K562 (cell line): ENCODE data around the gene CPSF4. TPM values are rescaled to one million over a fixed set of nuclear protein-coding genes. Genes with fewer than 3 reads are reported as not detected.

Experiments used
- ATAC-seq: fragments of 200-7000 bp; cut with Tn5 transposase; 3 replicates; pipeline ENCODE4 v1.9.1; 2020; ENCODE audit warnings: moderate library complexity
- BruUV-seq: library from RNA; stranded (reverse); fragments of 400-500 nt; replicated peaks from 2 replicates; lab custom pipeline; 2021; lab: Mats Ljungman, UMichigan
- CTCF ChIA-PET: fragments of 300-600 bp; formaldehyde crosslinking; extraction: SDS; loops from one replicate; lab custom pipeline; 2021; ENCODE audit warnings: low intra/inter-chr PET ratio; lab: Yijun Ruan, JAX
- POLR2A ChIA-PET: fragments of 300-600, 350-650 bp; sonication (Branson Sonifier 250); formaldehyde crosslinking; extraction: SDS; loops from one replicate; lab custom pipeline; 2021; ENCODE audit warnings: antibody characterized with exemption, inconsistent platforms; lab: Yijun Ruan, JAX
- DNase-seq, 4 experiments: peaks; one replicate each; pipeline versions ENCODE4 v3.0.0 to v3.0.0-alpha.2; 2011 to 2018; ENCODE audit warnings: low spot score in 3 of 4, mixed read lengths in 3 of 4; ENCODE audit errors: extremely low read depth in 1 of 4
- FAIRE-seq: peaks from 2 replicates; lab custom pipeline; 2011; peaks lifted over from hg19 to GRCh38; lab: Jason Lieb, UNC
- H2AFZ ChIP-seq: 2 replicates; pipeline ENCODE4 v1.6.0; 2011; ENCODE audit warnings: low read depth, low read length, control low read depth, inconsistent platforms
- H3K27ac ChIP-seq: fragments of 200-600 bp; 3 replicates; pipeline ENCODE4 v1.8.0; 2011; ENCODE audit warnings: low read depth, mild to moderate bottlenecking, control low read depth, inconsistent platforms, low read length, moderate library complexity, mixed read lengths; ENCODE audit errors: extremely low read depth
- H3K27me3 ChIP-seq, 2 experiments: fragments of 300-600 bp in 1 of 2; 2 replicates in 1 of 2; 3 replicates in 1 of 2; pipeline versions ENCODE4 v1.6.0 to v1.8.0; 2011; ENCODE audit warnings: inconsistent platforms in 2 of 2, low read length in 2 of 2, mild to moderate bottlenecking in 1 of 2, mixed read lengths in 1 of 2, moderate library complexity in 1 of 2; ENCODE audit not compliant: control insufficient read depth in 2 of 2, insufficient read depth in 2 of 2
- H3K36me3 ChIP-seq: fragments of 300-600 bp; 3 replicates; pipeline ENCODE4 v1.8.0; 2011; ENCODE audit warnings: mild to moderate bottlenecking, low read length, inconsistent platforms; ENCODE audit not compliant: control insufficient read depth, insufficient read depth
- H3K4me1 ChIP-seq, 2 experiments: fragments of 200-600 bp in 1 of 2; replicated peaks in 1 of 2; 2 replicates in 1 of 2; 3 replicates in 1 of 2; pipeline versions ENCODE4 v1.5.1 to v1.8.0; 2011; ENCODE audit warnings: inconsistent platforms in 2 of 2, low read length in 2 of 2, mild to moderate bottlenecking in 1 of 2, mixed read lengths in 1 of 2, moderate library complexity in 1 of 2; ENCODE audit not compliant: control insufficient read depth in 2 of 2, insufficient read depth in 2 of 2
- H3K4me2 ChIP-seq: 2 replicates; pipeline ENCODE4 v1.6.1; 2011; ENCODE audit warnings: low read length, control low read depth, inconsistent platforms, mixed read lengths; ENCODE audit not compliant: insufficient read depth
- H3K4me3 ChIP-seq: fragments of 200-600 bp; sonication (generic), shearing (Covaris generic); 2 replicates; pipeline ENCODE4 v1.5.1; 2016; ENCODE audit warnings: control low read depth, inconsistent platforms
- H3K79me2 ChIP-seq: fragments of 200-600 bp; 3 replicates; pipeline ENCODE4 v1.8.0; 2011; ENCODE audit warnings: low read length, inconsistent platforms; ENCODE audit not compliant: control insufficient read depth, insufficient read depth
- H3K9ac ChIP-seq, 2 experiments: 2 replicates each; pipeline versions ENCODE4 v1.6.0 to v1.6.1; 2011; ENCODE audit warnings: low read depth in 2 of 2, low read length in 2 of 2, control low read depth in 1 of 2, inconsistent platforms in 1 of 2, mild to moderate bottlenecking in 1 of 2, mixed read lengths in 1 of 2; ENCODE audit not compliant: insufficient read depth in 1 of 2
- H3K9me1 ChIP-seq: one replicate; pipeline ENCODE4 v1.6.0; 2011; ENCODE audit warnings: inconsistent platforms, mild to moderate bottlenecking, low read length, moderate library complexity; ENCODE audit not compliant: control insufficient read depth, insufficient read depth
- H3K9me3 ChIP-seq: replicated peaks from 2 replicates; pipeline ENCODE4 v1.5.1; 2011; ENCODE audit warnings: low read depth, low read length, inconsistent platforms; ENCODE audit not compliant: control insufficient read depth, insufficient read depth
- H4K20me1 ChIP-seq: replicated peaks from 2 replicates; pipeline ENCODE4 v1.6.1; 2011; ENCODE audit warnings: low read length, inconsistent platforms, mixed read lengths; ENCODE audit not compliant: control insufficient read depth, insufficient read depth
- BCOR ChIP-seq: fragments of 450-650 bp; IDR thresholded peaks from 2 replicates; pipeline ENCODE4 v1.6.1; 2016
- CREM ChIP-seq: IDR thresholded peaks from 2 replicates; pipeline ENCODE4 v1.6.1; 2014; ENCODE audit warnings: antibody characterized with exemption, low read depth
- ESRRA ChIP-seq: fragments of 450-650 bp; IDR thresholded peaks from 2 replicates; pipeline ENCODE4 v1.6.1; 2014; ENCODE audit warnings: low read depth, mild to moderate bottlenecking, moderate library complexity, borderline replicate concordance
- FOXK1 ChIP-seq: sonication (generic); formaldehyde crosslinking; IDR thresholded peaks from 2 replicates; pipeline ENCODE4 v1.8.0; 2022; ENCODE audit warnings: missing genetic modification reagents, mild to moderate bottlenecking, borderline replicate concordance
- GTF2B ChIP-seq: IDR thresholded peaks from 2 replicates; pipeline ENCODE4 v1.6.1; 2011; ENCODE audit not compliant: insufficient read length; ENCODE audit errors: extremely low read depth
- MYC ChIP-seq, 2 experiments: fragments of 250-450 bp in 1 of 2; sonication (Bioruptor Pico) in 1 of 2; IDR thresholded peaks; 2 replicates each; pipeline versions ENCODE4 v1.5.1 to v1.6.1; 2012 to 2021; ENCODE audit warnings: low read depth in 2 of 2, borderline replicate concordance in 1 of 2, improper control_type of control experiment in 1 of 2, low read length in 1 of 2, mild to moderate bottlenecking in 1 of 2, moderate library complexity in 1 of 2
- RBM25 ChIP-seq: fragments of 200-400 bp; formaldehyde crosslinking; IDR thresholded peaks from 2 replicates; pipeline ENCODE4 v1.6.1; 2018; ENCODE audit warnings: low read length, low read depth, moderate library complexity; ENCODE audit not compliant: severe bottlenecking
- RBM39 ChIP-seq: fragments of 200-400 bp; formaldehyde crosslinking; optimal IDR thresholded peaks from 2 replicates; pipeline ENCODE3; 2018; ENCODE audit warnings: low read depth, low read length
- RFX7 ChIP-seq: fragments of 250-450 bp; sonication (Bioruptor Pico); IDR thresholded peaks from 2 replicates; pipeline ENCODE4 v1.5.1; 2021; ENCODE audit warnings: mild to moderate bottlenecking
- SP1 ChIP-seq: sonication (generic); formaldehyde crosslinking; IDR thresholded peaks from 2 replicates; pipeline ENCODE4 v1.8.1; 2022; ENCODE audit warnings: mild to moderate bottlenecking, missing genetic modification reagents
- SREBF2 ChIP-seq: sonication (generic); formaldehyde crosslinking; IDR thresholded peaks from 2 replicates; pipeline ENCODE4 v1.4.0; 2020; ENCODE audit warnings: mild to moderate bottlenecking, missing genetic modification reagents
- THRB ChIP-seq: fragments of 450-650 bp; formaldehyde crosslinking; conservative IDR thresholded peaks from 2 replicates; pipeline ENCODE4 v1.4.0; 2022; ENCODE audit warnings: mild to moderate bottlenecking, missing genetic modification characterization
- ZNF280A ChIP-seq: fragments of 450-650 bp; IDR thresholded peaks from 2 replicates; pipeline ENCODE4 v1.6.1; 2018; ENCODE audit warnings: mild to moderate bottlenecking, low read depth; ENCODE audit not compliant: partially characterized antibody
- WGBS: fragments of 100-300 bp; shearing (Covaris generic); methylation state at CpG from one replicate; pipeline ENCODE4 v1.1.6; 2016; ENCODE audit warnings: low coverage, mixed read lengths; ENCODE audit not compliant: insufficient coverage; ENCODE audit errors: missing lambda C conversion rate; 5-methylcytosine and 5-hydroxymethylcytosine counted together
- in situ Hi-C: fragments of 300-500 bp; cut with MboI; formaldehyde crosslinking; loops from 4 replicates; pipeline ENCODE4 v1.15.0; 2018; ENCODE audit warnings: inconsistent platforms, mixed read lengths
- intact Hi-C: fragments of 100-400 bp; cut with micrococcal nuclease; formaldehyde crosslinking; loops from 2 replicates; pipeline ENCODE4 v1.14.2; 2022
- polyA plus RNA-seq, 8 experiments: library from polyadenylated mRNA; depleted of rRNA in 4 of 8; stranded (reverse) in 5 of 8; unstranded in 3 of 8; fragments of >200 nt; fragmentation: Nextera tagmentation in 2 of 8; fragmentation: Illumina TruSeq in 1 of 8; extraction: Ambion mirVana in 2 of 8; extraction: Trizol in 1 of 8; gene quantifications; 2 replicates each; pipeline versions ENCODE4 v1.2.1 to v1.2.3, GENCODE V29; 2011 to 2014; ENCODE audit warnings: inconsistent platforms in 1 of 8, missing spikeins in 1 of 8
- total RNA-seq, 7 experiments: library from RNA; depleted of rRNA in 6 of 7; stranded (reverse); fragments of >200 nt in 6 of 7; fragmentation: Illumina TruSeq in 2 of 7; extraction: Trizol in 2 of 7; gene quantifications; 2 replicates each; pipeline versions ENCODE4 v1.2.1 to v1.2.3, GENCODE V29; 2011 to 2021; ENCODE audit warnings: low replicate concordance in 1 of 7

CPSF4 gene
- total and polyA plus RNA-seq, 9 of the 15 experiments (the other 6 are each of a cell fraction or from before 2014, with no cell fraction given), result 16.9 to 118 (median 71.7) TPM

GRCh38 chr7:99410635-99411034 is 28.1 kb upstream of the CPSF4 start:
- WGBS, result 98% methylated on average over 2 of the region's 2 CpGs
- POLR2A ChIA-PET, result interaction anchor here (1.4 to 3.1 kb wide), 3 partner anchors 9 to 15 kb away, joined by 7 to 53 read pairs (median 12); no protein-coding TSS in a partner anchor
- Histone ChIP-seq H3K4me3 (no peak overlapping the region), H3K36me3 (peaks cover 75% of the 10 kb centered on the region), H4K20me1 (peaks cover 24% of the 10 kb centered on the region), H3K4me1 (peaks cover 14 to 20% of the 10 kb centered on the region in 2 experiments; a peak in 4 of 5 replicates), H3K27me3 (no peaks in the 10 kb centered on the region), H2AFZ (no peak overlapping the region), H3K79me2 (peaks cover 61% of the 10 kb centered on the region), H3K4me2 (no peak overlapping the region), H3K9me1 (no peaks in the 10 kb centered on the region), H3K9ac (0 out of 4 replicates have a peak overlapping the region, but pooled peaks of 1 of the 2 experiments have one; percentile 100), H3K9me3 (no peaks in the 10 kb centered on the region), H3K27ac (no peak overlapping the region; the same call in 2 of the 3 replicates)
- TF ChIP-seq RBM39 (no peak), MYC (IDR thresholded peaks at IDR 0.05; ENCODE audit: low read depth, low read length) (no peak), MYC (CRISPR knock-in tag; IDR thresholded peaks at IDR 0.05; ENCODE audit: borderline replicate concordance, low read depth) (no peak), THRB (CRISPR knock-in tag) (no peak), ZNF280A (no peak), GTF2B (no peak), FOXK1 (CRISPR knock-in tag) (no peak), CREM (no peak), ESRRA (peak; percentile 47; the same call in 1 of the 2 replicates), RFX7 (CRISPR knock-in tag) (no peak), RBM25 (peak; percentile 73), BCOR (peak; percentile 35; the same call in 1 of the 2 replicates), SREBF2 (CRISPR knock-in tag) (0 out of 2 replicates have a peak, but pooled peaks have one; percentile 29), SP1 (CRISPR knock-in tag) (peak; percentile 48; the same call in 1 of the 2 replicates)
- FAIRE-seq (no peak), DNase-seq (no peak), ATAC-seq (no peak)
- intact Hi-C loops (no loop called here), in situ Hi-C loops (no loop called here)
- BruUV-seq, result no TSS peak
- CTCF ChIA-PET, result no interaction called here
